Stimulated activated CD4-positive, alpha-beta T cell treated with anti-CD3 and anti-CD28 coated beads, Interleukin-4, amount 100 ng/mL, for 4 hours (primary cell): ENCODE results near the gene EEF2KMT.
"Not testable (repeated sequence)": the region's sequence is repeated elsewhere in the genome, so short reads cannot be mapped to it uniquely, and the experiment has no call there.

Source experiments
- DNase-seq, 2 experiments: peaks; one replicate each; pipeline ENCODE4 v3.0.0-alpha.2; 2020

Gene EEF2KMT

DNA sequence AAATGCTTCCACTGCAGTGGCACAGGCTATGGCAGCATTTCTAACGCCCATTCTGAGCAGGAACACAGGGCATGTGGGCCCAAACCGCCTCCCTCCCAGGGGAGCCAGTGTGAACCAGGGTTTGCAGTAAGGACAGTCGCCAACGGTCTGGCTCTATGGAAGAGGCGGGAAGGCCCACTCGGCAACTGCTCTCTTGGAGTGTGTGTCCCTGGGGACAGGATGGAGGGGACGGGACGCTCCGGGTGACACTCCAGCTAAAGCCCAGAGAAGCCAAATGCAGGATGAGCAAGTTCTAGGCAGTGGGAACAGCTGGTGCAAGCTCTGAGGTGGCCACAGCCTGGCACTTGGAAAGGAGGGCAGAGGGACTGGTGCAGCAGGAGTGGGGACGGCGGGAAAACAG is 3.8 kb downstream of the EEF2KMT start:
- DNase-seq: not testable (repeated sequence)

DNA sequence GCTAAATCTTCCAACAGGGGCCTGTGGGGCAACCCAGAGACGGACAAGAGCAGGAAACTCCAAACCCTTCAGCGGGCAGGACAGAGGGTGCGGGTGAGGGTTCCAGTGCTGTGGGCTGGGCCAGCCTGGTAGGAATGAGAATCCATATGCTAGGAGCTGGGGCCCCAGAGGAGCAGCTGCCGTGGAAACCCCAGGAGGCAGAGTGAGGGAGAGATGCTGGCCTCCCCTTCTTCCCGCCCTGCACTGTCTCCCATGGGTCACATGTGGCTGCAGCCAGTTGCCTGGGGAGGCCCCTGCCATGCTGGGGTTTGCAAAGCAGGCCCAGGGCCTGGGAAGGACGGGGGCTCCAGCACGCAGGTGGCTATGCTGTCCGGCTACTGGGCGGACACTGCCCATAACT is 4.5 kb downstream of the EEF2KMT start:
- DNase-seq: not testable (repeated sequence)

DNA sequence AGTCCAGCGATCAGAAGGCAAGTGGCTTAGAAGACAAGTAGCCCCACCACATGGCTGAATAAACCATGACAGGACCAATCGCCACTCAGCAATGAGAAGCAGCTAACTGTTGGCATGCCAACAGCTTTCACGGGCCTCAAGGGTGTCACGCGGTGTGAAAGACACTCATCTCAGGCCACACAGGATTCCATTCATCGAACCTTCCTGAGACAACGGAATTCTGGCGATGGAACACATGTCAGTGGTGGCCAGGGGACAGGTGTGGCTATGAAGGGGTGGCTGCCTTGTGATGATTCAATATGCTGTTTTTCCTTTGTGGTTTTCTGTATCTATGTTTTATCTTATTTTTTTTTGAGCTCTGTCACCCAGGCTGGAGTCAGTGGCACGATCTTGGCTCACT is 7.0 kb downstream of the EEF2KMT start:
- not testable (repeated sequence) for DNase-seq

DNA sequence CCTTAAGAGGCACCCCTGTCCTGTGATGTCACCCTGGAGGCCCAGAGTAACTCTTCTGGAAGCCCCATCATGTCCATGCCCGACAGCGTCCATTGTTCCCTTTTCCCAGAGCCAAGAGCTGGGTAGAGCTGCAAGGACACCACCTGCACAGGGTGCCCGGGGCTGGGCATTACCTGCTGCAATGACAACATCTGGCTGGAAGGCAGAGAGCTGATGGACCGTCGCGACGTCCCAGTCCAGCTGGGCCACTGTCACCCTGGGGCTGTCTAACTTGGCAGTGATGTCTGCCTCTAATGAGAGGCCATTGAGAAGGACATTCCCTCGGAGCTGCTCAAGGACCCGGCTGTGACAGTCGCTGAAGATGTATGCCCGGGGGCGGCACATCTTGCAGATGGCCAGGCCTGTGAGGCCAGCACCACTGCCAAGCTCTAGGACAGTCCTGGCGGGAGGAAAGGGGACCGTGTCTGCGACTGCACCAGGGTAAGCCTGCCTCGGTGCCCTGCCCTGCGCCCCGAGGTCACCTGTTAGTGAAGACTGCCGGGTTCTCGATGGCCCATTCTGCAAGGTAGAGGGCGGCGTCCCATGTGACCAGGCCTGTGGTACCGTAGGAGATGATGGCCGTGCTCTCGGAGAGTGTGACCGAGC is 7.6 kb downstream of the EEF2KMT start:
- not testable (repeated sequence) for DNase-seq

DNA sequence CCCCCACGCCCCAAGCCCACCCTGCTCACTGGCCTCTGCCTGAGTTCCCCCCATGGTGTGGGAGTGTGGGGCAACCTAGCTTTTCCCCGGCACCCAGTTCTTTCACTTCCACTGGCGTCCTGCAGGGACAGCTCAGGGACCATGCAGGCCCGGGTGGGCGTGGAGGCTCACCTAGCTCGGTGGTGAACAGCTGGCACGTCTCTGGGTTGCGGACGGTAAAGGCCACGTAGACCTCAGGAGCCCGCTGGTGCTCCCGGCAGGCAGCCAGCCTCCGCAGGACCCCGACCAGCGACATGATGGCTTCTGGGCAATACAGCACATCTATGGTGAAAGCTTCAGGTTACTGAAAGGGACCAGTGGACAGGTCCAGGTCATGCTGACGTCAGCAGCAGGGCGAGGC is 8.7 kb downstream of the EEF2KMT start:
- DNase-seq: not testable (repeated sequence)

DNA sequence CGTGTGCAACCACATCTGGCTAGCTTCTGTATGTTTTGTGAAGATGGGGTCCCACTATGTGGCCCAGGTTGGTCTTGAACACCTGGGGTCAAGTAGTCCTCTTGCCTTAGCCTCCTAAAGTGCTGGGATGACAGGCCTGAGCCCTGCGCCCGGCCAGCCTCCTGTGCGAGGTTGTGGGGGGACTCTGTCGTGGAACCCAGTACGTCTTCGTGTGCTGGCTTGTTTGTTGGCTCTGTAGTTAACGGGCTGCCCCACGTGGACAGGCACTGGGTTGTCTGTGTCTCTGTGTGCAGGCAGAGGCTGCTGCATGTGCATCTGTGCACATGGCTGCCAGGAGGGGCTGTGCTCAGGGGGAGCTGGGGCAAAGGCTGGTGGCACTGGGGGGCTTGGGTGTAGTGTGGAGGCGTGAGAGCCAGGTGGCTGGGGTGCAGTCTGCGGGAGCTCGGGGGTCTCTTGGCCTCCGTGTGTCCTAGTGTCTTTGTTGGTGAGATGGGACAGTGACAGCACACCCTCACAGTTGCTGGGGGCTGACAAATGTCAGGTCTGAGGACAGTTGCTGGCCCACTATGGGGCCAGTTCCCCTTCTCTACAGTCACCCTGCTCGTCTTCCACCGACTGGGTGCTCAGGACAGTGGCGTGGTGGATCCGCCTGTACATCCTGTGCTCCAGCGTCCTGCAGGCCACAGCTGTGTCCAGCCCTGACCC is 9.4 kb downstream of the EEF2KMT start:
- not testable (repeated sequence) for DNase-seq

DNA sequence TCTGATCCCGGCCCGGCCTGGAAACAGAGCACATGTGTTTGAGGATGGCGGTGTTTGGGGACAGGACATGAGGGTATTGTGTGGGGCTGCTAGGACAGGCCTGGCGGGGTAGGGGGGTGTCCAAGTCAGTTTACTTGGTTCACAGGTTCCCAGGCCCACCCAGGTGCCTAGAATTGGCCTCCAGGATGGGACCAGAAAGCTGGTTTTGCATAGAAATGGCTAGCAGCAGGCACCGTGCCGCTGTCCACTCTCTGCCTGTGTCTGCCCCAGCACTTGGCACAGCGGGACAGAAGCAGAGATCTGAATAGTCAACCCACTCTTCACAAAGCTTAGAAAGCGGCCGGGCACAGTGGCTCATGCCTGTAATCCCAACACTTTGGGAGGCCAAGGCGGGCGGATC is 11.9 kb downstream of the EEF2KMT start:
- not testable (repeated sequence) for DNase-seq

DNA sequence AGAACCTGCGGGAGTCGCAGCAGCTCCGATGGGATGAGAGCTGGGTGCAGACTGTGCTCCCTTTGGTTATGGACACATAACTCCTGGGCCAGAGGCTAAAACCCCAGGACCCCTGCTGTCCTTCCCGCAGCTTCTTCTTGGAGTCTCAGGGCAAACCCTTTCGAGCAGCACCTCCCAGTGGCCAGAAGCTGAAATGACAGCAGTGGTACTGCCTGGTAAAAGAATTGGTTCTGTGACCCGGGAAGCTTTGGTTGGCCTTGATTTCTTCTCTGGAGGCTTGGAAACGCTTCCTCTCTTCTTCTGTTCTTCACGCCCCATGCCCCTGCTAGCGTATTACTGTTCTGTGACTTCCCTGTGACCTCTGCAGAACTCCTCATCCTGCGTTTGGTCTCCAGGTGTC is 12.8 kb downstream of the EEF2KMT start:
- DNase-seq: peak; percentile 34 to 43

DNA sequence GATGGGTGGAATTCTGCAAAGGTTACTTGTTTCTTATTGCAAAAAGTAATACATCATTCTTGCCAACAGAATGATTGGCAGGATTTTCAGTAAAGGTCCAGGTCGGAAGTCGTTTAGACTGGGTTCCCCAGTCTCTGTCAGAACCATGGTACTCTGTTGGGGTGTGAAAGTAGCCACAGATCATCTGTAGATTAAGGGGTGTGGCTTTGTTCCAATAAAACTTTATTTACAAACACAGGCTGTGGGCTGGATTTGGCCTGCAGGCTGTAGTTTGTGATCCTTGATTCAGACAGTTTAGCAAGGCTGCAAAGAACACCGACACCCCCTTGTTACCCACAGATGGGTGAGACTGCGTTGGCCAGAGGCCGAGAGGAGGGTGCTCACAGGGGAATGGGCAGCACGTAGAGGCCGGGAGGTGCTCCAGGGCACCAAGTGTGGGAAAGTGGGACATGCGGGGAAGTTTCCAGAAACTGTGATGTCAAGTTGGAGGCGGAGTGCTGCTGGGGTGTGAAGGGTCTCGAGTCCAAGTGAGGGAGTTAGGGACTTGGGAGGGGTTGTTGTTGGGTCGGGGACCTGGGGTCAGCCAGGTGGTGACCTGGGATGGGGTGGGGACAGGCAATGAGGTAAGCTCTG is 13.4 kb downstream of the EEF2KMT start:
- not testable (repeated sequence) for DNase-seq

DNA sequence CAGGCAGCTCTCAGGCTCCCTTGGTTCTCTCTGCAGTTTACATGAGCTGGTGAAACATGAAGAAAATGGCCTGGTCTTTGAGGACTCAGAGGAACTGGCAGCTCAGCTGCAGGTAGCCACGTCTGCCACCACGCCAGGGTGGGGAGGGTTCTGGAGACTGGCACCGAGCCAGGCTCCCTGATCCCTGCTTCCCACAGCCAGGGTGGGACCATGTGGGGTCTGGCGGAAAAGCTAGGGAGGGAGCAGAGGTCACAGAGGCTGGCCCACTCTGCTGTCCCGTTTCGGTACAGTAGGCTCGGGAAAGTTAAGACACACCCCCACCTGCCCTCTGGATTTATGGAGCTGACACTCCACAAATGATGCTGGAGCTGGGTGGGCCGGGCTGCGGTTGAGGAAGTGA is 13.9 kb downstream of the EEF2KMT start:
- not testable (repeated sequence) for DNase-seq

DNA sequence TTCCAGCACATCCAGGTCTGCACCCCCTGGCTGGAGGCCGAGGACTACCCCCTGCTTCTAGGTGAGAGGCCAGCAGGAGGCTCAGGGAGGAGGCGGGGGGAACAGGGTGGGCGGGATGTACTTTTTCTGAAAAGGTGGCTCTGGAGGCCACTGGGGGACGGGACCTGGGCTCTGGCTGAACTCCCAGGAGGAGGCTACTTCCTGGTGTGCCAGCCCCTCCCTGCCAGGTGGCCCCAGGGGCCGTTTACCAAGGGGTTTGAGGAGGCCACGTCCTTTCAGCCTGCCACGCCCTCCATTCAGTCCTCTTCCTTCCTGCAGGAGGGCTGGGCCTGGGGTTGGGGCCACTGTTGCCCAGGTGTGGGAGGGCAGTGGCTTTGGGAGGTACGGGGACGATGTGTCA is 16.6 kb downstream of the EEF2KMT start:
- DNase-seq: not testable (repeated sequence)

DNA sequence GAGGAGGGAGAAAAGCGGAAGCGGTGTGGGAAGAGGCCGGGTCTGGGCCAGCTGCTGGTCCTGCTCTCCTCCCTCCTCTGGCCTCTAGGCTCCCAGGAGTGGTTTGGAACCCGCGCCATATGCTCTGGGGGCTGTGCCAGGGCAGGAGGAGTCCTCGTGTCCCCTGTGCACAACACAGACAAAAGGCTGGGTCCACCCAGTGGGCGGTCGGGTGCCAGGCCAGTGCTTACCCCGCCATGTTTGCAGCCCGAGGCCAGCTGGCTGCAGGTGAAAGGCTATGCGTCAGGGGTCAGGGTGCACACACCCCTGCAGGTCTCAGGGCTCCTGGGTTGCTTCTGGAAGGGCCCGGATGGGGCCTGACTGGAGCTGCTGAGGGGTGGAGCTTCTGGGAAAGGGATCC is 17.1 kb downstream of the EEF2KMT start:
- DNase-seq: not testable (repeated sequence)

DNA sequence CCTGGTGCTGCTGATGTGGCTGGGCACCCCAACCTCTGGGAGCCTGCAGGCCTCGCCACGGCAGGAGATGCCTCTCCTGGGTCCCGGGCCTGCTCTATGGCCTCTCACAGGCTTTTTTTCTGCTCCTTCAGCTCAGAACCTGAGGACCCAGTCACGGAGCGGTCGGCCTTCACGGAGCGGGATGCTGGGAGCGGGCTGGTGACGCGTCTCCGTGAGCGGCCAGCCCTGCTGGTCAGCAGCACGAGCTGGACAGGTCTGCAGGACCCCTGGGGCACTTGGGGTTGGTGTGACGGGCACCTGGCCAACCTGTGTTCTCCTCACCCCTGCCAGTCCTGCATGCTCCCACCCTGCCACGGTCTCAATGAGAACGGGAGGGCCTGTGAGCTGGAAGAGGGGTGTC is 19.0 kb downstream of the EEF2KMT start:
- no peak for DNase-seq

DNA sequence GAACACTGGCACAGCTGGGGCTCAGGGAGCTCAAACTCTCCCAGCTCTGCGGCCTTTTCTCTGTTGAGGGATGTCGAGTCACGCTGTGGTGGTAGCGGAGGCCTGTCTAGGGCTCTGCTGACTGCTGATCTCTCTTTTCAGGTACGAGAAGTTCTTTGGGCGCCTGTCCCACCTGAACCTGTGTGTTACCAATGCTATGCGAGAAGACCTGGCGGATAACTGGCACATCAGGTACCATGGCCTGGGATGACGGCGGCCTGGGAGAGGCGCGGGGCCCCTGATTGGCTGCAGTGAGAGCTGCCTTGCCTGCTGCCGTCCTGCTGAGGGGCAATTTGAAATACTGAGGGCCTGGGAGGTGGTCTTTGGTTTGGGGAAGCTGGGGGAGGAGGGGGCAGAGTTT is 20.3 kb downstream of the EEF2KMT start:
- no peak for DNase-seq

DNA sequence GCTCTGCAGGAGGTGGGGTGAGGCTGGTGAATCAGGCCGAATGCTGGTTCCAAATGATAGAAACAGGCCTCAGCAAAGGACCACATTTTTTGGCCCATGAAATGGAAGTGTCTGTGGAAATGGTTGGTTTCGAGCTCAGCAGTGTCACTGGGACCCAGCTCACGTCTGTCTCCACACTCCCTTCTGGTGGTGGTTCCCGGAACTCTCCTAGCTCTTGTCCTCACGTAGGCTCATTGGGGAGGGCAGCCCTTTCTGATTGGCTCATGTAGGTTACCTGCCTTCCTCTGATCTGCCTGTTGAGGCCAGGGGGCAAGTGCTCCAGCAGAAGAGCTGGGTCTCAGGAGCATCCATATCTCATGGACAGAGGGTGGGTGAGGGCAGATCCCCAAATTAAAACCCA is 22.0 kb downstream of the EEF2KMT start:
- no peak for DNase-seq

DNA sequence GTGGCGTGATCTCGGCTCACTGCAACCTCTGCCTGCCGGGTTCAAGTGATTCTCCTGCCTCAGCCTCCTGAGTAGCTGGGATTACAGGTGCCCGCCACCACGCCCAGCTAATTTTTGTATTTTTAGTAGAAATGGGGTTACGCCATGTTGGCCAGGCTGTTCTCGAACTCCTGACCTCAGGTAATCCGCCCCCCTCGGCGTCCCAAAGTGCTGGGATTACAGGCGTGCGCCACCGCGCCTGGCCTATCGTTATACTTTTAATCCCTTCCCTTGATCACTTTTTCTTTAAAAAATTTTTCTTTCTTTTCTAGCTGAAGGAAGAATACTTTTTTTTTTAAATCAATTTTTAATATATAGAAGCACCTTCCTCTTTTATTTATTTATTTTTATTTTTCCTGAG is 23.8 kb downstream of the EEF2KMT start:
- DNase-seq: not testable (repeated sequence)

DNA sequence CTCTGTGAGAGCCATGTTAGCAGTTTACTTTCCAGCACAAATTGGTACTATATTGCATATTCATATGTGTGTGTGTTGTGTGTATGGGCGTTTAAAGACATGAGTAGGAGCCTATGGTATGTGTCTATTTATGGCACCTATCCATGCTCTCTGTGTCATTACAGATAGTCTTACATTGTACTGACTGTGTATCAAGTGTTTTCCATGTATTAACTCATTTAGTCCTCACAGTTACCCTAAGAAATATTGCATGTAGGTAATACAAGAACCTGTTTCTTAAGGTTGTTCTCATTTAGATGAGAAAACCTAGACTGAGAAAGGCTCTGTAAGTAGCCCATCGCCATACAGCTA is 24.3 kb downstream of the EEF2KMT start:
- no peak for DNase-seq

DNA sequence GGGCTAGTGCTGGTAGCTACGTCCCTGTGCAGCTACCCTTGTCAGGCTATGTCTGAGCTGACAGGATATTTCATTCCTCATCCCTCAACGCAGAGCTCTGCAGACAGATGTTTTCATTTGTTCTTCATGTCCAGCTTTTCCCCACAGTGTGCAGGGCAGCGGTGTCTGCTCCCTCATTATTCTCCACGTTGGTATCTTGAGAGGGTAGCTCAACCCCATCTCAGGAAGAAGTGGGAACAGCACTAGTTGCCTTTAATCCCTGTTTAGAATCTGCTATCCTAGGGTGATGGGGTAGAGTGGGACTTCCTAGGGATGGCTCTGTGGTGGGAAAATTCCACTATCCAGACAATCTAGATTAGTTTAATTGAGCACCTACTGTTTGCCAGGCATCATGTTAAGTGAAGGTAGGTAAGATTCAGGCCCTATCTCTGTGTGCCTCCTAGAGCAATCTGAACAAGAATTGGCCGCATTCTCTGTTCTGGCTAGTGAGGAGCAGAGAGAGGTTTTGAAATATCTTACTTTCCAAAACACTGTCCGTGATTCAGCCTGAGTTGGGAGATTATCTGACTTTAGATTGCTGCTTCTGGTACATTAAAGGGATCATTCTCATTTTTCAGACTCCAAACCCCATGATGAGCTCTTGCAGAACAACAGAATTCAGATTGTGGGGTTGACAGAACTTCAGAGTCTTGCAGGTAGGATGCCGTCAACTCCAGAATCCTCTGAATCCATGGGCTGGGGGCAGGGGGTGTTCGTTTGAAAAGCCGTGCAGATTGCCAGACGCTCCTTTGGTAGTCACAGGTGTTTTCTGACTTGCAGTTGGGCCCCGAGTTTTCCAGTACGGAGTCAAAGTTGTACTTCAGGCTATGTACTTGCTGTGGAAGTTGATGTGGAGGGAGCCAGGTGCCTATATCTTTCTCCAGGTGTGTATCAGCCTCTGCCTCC is 25.0 kb downstream of the EEF2KMT start:
- DNase-seq: no peak

DNA sequence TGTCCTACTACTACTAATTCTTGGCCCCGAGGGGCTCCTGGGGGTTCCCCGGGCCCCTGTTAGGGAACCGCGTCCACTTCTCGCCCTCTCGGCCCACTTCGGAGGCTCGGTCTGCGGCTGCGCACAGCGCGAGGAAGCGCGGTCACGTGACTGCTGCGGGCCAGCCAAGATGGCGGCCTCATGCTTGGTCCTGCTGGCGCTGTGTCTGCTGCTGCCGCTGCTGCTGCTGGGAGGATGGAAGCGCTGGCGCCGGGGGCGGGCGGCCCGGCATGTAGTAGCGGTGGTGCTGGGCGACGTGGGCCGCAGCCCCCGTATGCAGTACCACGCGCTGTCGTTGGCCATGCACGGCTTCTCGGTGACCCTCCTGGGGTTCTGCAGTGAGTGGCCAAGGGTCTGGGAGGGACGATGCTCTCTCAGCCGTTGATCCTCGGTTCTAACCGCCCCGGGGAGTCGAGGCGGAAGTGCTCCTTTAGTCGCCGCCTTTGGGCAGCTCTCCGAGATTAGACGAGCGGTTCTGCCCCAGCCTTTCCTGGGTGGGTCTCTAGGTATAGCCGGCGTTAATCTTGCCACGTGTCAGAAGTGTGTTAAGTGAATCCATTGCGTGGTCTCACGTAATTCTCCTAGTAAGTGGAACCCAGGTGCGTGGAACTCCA is 25.8 kb downstream of the EEF2KMT start, which contains the start of gene ALG1:
ALG1 (plus strand) TSS at position 163 of the 653 bp plus-strand sequence; CDS start at position 170, 7 bp downstream.
- DNase-seq: peak; percentile 85 to 86

DNA sequence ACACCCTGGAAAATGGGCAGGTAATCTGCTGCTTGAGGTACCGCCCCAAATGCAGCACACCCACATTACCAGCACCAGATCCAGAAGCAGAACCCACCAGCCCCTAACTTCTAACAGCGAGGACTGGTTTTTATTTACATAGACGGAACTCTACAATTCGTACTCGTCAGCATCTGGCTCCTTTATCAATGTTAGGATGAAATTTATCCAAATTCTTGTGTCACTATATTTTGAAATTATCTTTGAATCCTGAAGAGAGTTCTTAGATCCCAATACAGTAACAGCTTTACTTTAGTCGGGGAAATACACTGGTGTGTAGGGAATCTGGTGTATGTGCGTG is 26.3 kb downstream of the EEF2KMT start:
- no peak for DNase-seq

DNA sequence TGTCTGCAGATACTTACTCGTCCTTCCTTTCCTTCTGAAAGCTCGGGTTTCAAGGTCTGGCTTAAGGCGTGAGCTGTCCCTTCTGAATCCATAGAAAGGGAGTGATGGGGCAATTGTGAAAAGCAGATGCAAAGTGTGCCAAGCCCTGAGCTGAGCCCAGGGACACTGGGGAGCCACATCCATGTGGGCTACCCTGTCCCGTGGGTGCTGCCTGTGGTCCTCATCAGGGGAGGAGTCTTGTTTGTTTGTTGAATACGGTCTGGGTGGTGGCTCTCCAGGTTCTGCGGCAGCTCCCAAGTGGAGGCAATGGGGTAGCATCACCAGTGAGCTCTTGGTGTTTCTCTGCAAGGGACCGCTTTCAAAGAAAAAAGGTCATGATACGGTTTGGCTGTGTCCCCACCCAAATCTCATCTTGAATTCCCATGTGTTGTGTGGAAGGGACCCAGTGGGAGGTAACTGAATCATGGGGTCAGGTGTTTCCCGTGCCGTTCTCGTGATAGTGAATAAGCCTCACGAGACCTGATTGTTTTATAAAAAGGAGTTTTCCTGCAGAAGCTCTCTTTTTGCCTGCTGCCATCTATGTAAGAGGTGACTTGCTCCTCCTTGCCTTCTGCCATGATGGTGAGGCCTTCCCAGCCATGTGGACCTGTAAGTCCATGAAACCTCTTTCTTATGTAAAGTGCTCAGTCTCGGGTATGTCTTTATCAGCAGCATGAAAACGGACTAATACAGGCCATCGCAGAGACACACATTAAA is 27.0 kb downstream of the EEF2KMT start:
- DNase-seq: no peak

DNA sequence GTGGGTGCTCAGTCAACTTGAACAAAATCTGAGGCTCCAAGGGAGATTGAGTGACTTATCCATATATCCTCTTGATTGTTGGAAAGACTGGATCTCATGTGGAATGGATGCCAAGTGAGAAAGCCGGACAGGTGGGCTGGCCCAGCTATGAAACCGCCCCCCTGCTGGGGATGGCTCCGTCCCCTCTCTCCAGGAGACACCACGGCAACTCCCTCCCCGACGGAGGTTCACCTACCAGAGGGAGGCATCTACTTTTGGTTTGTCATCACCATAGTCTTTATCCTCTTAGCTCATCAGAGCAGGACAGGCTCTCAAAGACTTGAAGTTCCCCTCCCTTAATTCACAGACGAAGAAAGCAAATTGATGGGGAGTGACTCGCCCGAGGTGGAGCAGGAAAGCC is 27.7 kb downstream of the EEF2KMT start:
- DNase-seq: no peak
